ENCODE data around the gene PCBP3. TPM values are rescaled to one million over a fixed set of nuclear protein-coding genes. Genes with fewer than 3 reads are reported as not detected.
"Not testable (repeated sequence)": the region's sequence is repeated elsewhere in the genome, so short reads cannot be mapped to it uniquely, and the experiment has no call there.

Gene PCBP3
- total RNA-seq, 1 donor from 2014 or later: not detected

DNA sequence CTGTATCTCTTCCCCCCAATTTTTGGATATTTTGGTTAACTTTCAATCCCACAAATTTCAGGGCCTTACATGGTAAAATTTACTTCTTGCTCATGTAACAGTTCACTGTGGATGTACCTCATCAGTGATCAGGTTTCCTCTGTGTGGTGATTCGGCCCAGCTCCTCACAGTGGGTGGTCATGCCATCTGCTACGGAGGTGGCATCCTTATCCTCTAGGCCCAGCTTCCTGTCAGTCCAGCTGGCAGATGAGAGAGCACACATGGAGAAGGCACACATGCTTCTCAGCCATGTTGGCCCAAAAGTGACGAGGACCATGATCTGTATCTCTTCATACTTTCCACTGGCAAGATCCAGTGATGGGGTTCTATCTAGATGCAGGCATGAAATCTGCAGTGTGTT is 27.2 kb downstream of the PCBP3 start:
- no peak overlapping the region for H3K4me3 ChIP-seq (ENCODE audit: low read depth, low read length)
- TF ChIP-seq, protein P1, sequence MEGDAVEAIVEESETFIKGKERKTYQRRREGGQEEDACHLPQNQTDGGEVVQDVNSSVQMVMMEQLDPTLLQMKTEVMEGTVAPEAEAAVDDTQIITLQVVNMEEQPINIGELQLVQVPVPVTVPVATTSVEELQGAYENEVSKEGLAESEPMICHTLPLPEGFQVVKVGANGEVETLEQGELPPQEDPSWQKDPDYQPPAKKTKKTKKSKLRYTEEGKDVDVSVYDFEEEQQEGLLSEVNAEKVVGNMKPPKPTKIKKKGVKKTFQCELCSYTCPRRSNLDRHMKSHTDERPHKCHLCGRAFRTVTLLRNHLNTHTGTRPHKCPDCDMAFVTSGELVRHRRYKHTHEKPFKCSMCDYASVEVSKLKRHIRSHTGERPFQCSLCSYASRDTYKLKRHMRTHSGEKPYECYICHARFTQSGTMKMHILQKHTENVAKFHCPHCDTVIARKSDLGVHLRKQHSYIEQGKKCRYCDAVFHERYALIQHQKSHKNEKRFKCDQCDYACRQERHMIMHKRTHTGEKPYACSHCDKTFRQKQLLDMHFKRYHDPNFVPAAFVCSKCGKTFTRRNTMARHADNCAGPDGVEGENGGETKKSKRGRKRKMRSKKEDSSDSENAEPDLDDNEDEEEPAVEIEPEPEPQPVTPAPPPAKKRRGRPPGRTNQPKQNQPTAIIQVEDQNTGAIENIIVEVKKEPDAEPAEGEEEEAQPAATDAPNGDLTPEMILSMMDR (conservative IDR thresholded peaks at IDR 0.05; ENCODE audit: low read depth, low read length): no peak
- DNase-seq (ENCODE audit: low read depth): no peak

DNA sequence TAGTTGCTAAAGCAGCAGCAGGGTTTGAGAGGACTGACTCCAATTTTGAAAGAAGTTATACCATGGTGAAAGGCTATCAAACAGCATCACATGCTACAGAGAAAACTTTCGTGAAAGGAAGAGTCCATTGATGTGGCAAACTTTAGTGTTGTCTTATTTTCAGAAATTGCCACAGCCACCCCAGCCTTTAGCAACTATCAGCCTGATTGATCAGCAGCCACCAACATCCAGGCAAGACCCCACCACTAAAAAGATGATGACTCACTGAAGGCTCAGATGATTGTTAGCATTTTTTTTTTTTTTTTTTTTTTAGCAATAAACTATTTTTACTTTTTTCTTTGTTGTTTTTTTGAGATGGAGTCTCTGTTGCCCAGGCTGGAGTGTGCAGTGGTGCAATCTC is 35.3 kb downstream of the PCBP3 start:
- DNase-seq (ENCODE audit: low read depth); H3K4me3 ChIP-seq (ENCODE audit: low read depth, low read length): not testable (repeated sequence)

DNA sequence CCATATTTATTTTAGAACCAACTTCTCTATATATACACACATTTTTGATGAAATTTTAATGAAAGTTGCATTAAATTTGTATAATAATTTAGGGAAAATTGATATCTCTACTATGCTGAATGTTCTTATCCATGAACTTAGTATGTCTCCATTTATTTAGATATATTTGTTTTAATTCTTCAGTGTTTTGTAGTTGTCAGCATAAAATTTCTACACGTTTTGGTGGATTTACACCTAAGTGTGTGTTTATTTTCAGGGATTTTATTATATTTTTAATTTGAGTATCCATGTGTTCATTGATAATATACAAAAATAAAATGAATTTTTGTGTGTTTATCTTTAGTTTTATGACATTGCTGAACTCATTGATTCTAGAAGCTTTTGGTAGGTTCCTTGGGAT is 36.7 kb downstream of the PCBP3 start:
- TF ChIP-seq, protein P1 (conservative IDR thresholded peaks at IDR 0.05; ENCODE audit: low read depth, low read length): no peak
- no peak overlapping the region for H3K4me3 ChIP-seq (ENCODE audit: low read depth, low read length)
- DNase-seq (ENCODE audit: low read depth): no peak

DNA sequence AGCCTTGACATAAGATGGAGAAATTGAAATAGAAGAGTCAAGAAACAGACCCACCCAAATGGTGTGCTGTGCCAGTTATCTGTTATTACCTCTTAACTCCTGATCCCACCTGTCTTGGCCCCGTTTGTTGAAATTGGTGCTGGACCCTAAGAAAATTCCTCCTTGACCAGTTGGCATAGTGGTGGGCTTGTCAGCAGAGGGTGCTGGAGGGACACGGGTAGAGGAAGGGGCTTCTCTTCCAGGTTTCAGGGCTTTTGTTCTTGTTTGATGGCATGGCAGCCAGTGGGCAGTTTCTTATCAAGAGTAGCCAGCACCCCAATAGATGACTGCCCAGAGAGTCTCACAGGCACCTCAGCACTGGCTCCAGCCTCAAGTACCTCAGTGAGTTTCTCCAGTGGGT is 51.6 kb downstream of the PCBP3 start:
- no peak for DNase-seq (ENCODE audit: low read depth)
- no peak overlapping the region for H3K4me3 ChIP-seq (ENCODE audit: low read depth, low read length)
- TF ChIP-seq, protein P1 (conservative IDR thresholded peaks at IDR 0.05; ENCODE audit: low read depth, low read length): peak; percentile 22

DNA sequence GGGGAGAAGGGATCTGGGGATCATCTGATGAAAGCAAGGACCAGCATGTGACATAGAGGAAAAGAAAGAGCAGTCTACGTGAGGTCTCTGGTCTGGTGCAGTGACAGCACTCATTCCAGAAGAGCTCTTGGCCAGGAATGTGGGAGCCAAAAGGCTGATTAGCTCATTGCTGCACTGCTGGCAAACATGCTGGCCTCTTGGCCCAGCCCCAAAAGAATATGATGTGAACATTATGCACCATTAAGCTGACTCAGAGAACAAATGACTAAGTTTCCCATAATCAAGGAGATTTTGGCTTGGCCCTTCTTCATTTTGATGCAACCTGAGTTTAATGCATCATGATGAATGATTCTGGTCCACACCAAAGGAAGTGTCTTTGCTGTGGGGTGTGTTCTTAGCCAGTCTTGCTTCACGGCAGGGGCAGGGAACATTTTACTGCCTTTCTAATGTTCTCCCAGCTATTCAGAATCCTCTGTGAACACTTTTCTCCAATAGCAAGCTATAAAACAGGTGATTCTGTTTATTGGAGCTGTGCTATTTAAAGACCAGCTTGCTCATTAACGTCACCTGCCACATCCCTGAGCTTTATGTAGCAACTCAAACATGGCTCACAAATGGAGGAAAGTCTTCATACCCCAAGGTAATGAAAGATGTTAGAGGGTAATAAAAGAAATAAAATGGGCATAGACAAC is 55.1 kb downstream of the PCBP3 start:
- no peak overlapping the region for H3K4me3 ChIP-seq (ENCODE audit: low read depth, low read length)
- TF ChIP-seq, protein P1 (conservative IDR thresholded peaks at IDR 0.05; ENCODE audit: low read depth, low read length): no peak
- no peak for DNase-seq (ENCODE audit: low read depth)

DNA sequence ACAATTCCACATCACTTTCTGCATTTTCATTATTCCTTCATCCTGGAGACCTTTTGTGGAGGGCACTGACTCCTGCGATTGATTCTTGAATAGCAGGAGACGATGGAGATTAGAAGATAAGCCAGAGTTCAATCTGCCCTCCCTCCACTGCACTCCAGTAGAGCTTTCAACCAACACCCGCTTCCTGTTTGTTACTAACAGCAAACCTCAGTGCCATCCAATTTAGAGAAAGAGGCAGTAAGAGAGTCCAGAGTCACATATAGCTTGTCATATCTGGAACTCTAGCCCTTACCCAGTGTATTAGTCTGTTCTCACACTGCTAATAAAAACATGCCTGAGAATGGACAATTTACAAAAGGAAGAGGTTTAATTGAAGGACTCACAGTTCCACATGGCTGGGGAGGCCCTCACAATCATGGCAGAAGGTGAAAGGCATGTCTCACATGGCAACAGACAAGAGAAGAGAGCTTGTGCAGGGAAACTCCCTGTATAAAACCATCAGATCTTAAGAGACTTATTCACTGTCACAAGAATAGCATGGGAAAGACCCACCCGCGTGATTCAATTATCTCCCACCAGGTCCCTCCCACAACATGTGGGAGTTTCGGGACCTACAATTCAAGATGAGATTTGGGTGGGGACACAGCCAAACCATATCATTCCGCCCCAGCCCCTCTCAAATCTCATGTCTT is 55.9 kb downstream of the PCBP3 start:
- TF ChIP-seq, protein P1 (conservative IDR thresholded peaks at IDR 0.05; ENCODE audit: low read depth, low read length): no peak
- H3K4me3 ChIP-seq (ENCODE audit: low read depth, low read length): no peak overlapping the region
- no peak for DNase-seq (ENCODE audit: low read depth)

DNA sequence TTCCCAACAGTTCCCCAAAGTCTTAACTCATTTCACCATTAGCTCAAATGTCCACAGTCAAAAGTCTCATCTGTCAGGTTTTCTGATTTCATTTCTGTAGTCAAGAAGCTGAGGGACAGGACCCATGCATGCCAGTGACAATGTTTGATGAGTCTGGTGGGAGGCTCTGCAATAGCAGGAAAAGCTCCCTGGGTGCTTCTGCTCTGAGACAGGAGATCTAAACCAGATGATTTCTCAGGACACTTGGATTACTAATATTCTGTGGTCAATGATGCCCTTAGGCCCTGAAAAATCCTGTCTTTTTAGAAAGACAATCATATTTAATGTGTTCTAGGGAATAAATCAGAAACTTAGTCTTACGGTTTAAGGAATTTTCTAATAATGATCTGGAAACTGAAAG is 56.4 kb downstream of the PCBP3 start:
- H3K4me3 ChIP-seq (ENCODE audit: low read depth, low read length): no peak overlapping the region
- no peak for DNase-seq (ENCODE audit: low read depth)
- TF ChIP-seq, protein P1 (conservative IDR thresholded peaks at IDR 0.05; ENCODE audit: low read depth, low read length): no peak
